SH-SY5Y (cell line): Measurements from ENCODE around the gene INPP5E.

ENCODE experiments used
- GATA2 ChIP-seq: IDR thresholded peaks from 2 replicates; pipeline ENCODE4 v1.6.1; 2011; ENCODE audit warnings: mild to moderate bottlenecking, low read depth, low read length
- GATA3 ChIP-seq: IDR thresholded peaks from 2 replicates; pipeline ENCODE4 v1.6.1; 2011; ENCODE audit warnings: low read depth, mild to moderate bottlenecking, low read length, moderate library complexity

DNA sequence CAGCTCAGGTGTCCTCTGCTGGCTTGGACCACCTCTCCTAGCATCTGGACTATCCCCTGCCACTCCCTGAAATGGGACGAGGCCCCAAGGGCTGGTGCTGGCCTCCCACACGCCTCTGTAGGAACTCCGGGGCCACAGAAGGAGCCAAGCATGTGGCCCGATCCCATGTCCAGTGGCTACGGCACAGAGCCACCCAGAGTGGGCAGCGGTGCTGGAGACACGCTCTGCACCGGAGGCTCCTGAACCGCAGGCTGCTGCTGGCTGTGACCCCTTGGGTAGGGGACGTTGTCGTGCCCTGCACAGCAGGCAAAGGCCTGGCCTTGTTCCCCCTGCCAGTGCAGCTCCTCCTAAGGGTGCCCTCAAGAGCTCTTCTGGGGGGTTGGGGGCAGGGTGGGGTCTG, 59.8 kb downstream of the INPP5E start:
- no peak for TF ChIP-seq GATA2
- no peak for TF ChIP-seq GATA3
